Liver (tissue), 3 donors: ENCODE measurements around the gene SIL1.

ENCODE experiments used
- FOXA1 ChIP-seq: IDR thresholded peaks from 2 replicates; pipeline ENCODE4 v1.6.1; 2016; ENCODE audit warnings: antibody characterized with exemption
- GABPA ChIP-seq, 2 donors: IDR thresholded peaks in 1 of 2; conservative IDR thresholded peaks in 1 of 2; 2 replicates each; pipeline ENCODE4 v1.6.1; 2016; ENCODE audit warnings: antibody characterized with exemption in 2 of 2, mild to moderate bottlenecking in 1 of 2, moderate library complexity in 1 of 2
- RAD21 ChIP-seq, 2 donors: IDR thresholded peaks; 2 replicates each; pipeline ENCODE4 v1.6.1; 2016; ENCODE audit warnings: antibody characterized with exemption in 2 of 2, mild to moderate bottlenecking in 2 of 2
- YY1 ChIP-seq: IDR thresholded peaks from 2 replicates; pipeline ENCODE4 v1.6.1; 2016; ENCODE audit warnings: antibody characterized with exemption, mild to moderate bottlenecking
- TF ChIP-seq, protein P1 (sequence below): IDR thresholded peaks from 2 replicates; pipeline ENCODE4 v1.6.1; 2016; ENCODE audit warnings: antibody characterized with exemption
- TF ChIP-seq, protein P2 (sequence below): fragments of 150-350 bp; IDR thresholded peaks from 2 replicates; pipeline ENCODE4 v1.5.1; 2017; ENCODE audit warnings: improper control_type of control experiment, low read depth, low read length; ENCODE audit not compliant: missing input control
- TF ChIP-seq, protein P3 (sequence below): IDR thresholded peaks from 2 replicates; pipeline ENCODE4 v1.6.1; 2016; ENCODE audit warnings: antibody characterized with exemption, mild to moderate bottlenecking
- donor health status: healthy.
- donor health status: healthy.

DNA sequence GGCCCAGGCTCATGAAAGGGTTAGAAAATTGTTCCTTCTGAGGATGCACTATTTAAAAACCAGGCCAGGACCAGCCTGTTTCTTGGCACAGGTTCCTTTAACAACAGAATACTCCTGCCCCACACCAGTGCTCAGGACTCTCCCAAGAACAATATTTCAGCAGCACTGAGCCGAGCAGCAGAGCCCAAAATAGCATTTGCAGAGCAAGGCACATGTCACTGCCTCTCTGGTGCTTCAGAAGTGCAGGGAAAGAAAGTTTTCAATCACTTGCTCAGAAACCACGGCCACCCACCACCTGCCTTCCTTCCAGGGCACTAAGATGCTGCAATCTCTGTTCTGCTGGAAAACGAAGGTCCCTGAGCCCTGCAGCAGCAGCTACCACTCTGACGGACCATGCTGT, 77.6 kb downstream of the SIL1 start:
- TF ChIP-seq, protein P1, sequence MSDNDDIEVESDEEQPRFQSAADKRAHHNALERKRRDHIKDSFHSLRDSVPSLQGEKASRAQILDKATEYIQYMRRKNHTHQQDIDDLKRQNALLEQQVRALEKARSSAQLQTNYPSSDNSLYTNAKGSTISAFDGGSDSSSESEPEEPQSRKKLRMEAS, result no peak
- TF ChIP-seq, protein P2, sequence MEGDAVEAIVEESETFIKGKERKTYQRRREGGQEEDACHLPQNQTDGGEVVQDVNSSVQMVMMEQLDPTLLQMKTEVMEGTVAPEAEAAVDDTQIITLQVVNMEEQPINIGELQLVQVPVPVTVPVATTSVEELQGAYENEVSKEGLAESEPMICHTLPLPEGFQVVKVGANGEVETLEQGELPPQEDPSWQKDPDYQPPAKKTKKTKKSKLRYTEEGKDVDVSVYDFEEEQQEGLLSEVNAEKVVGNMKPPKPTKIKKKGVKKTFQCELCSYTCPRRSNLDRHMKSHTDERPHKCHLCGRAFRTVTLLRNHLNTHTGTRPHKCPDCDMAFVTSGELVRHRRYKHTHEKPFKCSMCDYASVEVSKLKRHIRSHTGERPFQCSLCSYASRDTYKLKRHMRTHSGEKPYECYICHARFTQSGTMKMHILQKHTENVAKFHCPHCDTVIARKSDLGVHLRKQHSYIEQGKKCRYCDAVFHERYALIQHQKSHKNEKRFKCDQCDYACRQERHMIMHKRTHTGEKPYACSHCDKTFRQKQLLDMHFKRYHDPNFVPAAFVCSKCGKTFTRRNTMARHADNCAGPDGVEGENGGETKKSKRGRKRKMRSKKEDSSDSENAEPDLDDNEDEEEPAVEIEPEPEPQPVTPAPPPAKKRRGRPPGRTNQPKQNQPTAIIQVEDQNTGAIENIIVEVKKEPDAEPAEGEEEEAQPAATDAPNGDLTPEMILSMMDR, result no peak
- no peak for TF ChIP-seq RAD21 (IDR thresholded peaks at IDR 0.05)
- no peak for TF ChIP-seq GABPA (IDR thresholded peaks at IDR 0.05 in 1 of 2, conservative IDR thresholded peaks at IDR 0.05 in 1 of 2)
- TF ChIP-seq, protein P3, sequence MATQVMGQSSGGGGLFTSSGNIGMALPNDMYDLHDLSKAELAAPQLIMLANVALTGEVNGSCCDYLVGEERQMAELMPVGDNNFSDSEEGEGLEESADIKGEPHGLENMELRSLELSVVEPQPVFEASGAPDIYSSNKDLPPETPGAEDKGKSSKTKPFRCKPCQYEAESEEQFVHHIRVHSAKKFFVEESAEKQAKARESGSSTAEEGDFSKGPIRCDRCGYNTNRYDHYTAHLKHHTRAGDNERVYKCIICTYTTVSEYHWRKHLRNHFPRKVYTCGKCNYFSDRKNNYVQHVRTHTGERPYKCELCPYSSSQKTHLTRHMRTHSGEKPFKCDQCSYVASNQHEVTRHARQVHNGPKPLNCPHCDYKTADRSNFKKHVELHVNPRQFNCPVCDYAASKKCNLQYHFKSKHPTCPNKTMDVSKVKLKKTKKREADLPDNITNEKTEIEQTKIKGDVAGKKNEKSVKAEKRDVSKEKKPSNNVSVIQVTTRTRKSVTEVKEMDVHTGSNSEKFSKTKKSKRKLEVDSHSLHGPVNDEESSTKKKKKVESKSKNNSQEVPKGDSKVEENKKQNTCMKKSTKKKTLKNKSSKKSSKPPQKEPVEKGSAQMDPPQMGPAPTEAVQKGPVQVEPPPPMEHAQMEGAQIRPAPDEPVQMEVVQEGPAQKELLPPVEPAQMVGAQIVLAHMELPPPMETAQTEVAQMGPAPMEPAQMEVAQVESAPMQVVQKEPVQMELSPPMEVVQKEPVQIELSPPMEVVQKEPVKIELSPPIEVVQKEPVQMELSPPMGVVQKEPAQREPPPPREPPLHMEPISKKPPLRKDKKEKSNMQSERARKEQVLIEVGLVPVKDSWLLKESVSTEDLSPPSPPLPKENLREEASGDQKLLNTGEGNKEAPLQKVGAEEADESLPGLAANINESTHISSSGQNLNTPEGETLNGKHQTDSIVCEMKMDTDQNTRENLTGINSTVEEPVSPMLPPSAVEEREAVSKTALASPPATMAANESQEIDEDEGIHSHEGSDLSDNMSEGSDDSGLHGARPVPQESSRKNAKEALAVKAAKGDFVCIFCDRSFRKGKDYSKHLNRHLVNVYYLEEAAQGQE, result no peak
- no peak for TF ChIP-seq YY1
- TF ChIP-seq FOXA1, result no peak
